H1 (cell line): ENCODE data around the gene LRRC61. TPM values are rescaled to one million over a fixed set of nuclear protein-coding genes. Genes with fewer than 3 reads are reported as not detected.

ENCODE experiments used
- CTCF ChIA-PET: fragments of 300-600 bp; sonication (Branson Sonifier 250); formaldehyde crosslinking; loops from one replicate; lab custom pipeline; 2021; ENCODE audit not compliant: partially characterized antibody; lab: Charles Lee
- POLR2A ChIA-PET: fragments of 300-600 bp; sonication (Branson Sonifier 250); formaldehyde crosslinking; loops from one replicate; lab custom pipeline; 2021; ENCODE audit warnings: inconsistent platforms; ENCODE audit not compliant: partially characterized antibody; lab: Charles Lee
- DNase-seq, 2 experiments: peaks; one replicate each; pipeline versions ENCODE4 v3.0.0 to v3.0.0-alpha.2; 2010 to 2022; ENCODE audit warnings: low spot score in 2 of 2, low read depth in 1 of 2, mixed read lengths in 1 of 2
- FAIRE-seq: peaks from 2 replicates; lab custom pipeline; 2011; peaks lifted over from hg19 to GRCh38; lab: Jason Lieb, UNC
- H2AFZ ChIP-seq: 2 replicates; pipeline ENCODE4 v1.8.1; 2012; ENCODE audit warnings: low read length, inconsistent platforms
- H2AK5ac ChIP-seq: 2 replicates; pipeline ENCODE4 v1.6.1; 2013; ENCODE audit warnings: low read depth, low read length
- H2BK120ac ChIP-seq: replicated peaks from 2 replicates; pipeline ENCODE3; 2013; ENCODE audit warnings: low read depth, low read length, inconsistent platforms
- H2BK12ac ChIP-seq: 2 replicates; pipeline ENCODE4 v1.6.1; 2013; ENCODE audit warnings: low read depth, low read length
- H2BK15ac ChIP-seq: 2 replicates; pipeline ENCODE4 v1.6.1; 2013; ENCODE audit warnings: low read length
- H2BK20ac ChIP-seq: 2 replicates; pipeline ENCODE4 v1.6.1; 2013; ENCODE audit warnings: low read length
- H2BK5ac ChIP-seq: 2 replicates; pipeline ENCODE4 v1.6.1; 2013; ENCODE audit warnings: low read depth, low read length
- H3K14ac ChIP-seq: 2 replicates; pipeline ENCODE4 v1.6.1; 2013; ENCODE audit warnings: inconsistent platforms; ENCODE audit not compliant: insufficient read length
- H3K18ac ChIP-seq: 2 replicates; pipeline ENCODE4 v1.6.1; 2013; ENCODE audit warnings: low read length; ENCODE audit errors: extremely low read depth
- H3K23ac ChIP-seq: 2 replicates; pipeline ENCODE4 v1.6.1; 2013; ENCODE audit warnings: inconsistent platforms; ENCODE audit not compliant: insufficient read length
- H3K23me2 ChIP-seq: 2 replicates; pipeline ENCODE4 v1.6.1; 2013; ENCODE audit warnings: low read depth, low read length
- H3K27ac ChIP-seq: 2 replicates; pipeline ENCODE4 v1.6.1; 2011; ENCODE audit warnings: low read depth, low read length, inconsistent platforms
- H3K27me3 ChIP-seq, 4 experiments: replicated peaks in 1 of 4; 1 replicate in 1 of 4; 2 replicates in 3 of 4; pipeline versions ENCODE4 v1.6.1 to v1.8.1; 2011 to 2013; ENCODE audit warnings: low read length in 3 of 4, mild to moderate bottlenecking in 3 of 4, inconsistent platforms in 2 of 4, mixed read lengths in 2 of 4, moderate library complexity in 1 of 4; ENCODE audit not compliant: control insufficient read depth in 3 of 4, insufficient read depth in 3 of 4; ENCODE audit errors: extremely low read depth in 1 of 4
- H3K36me3 ChIP-seq, 4 experiments: 2 replicates each; pipeline versions ENCODE4 v1.6.1 to v1.8.1; 2011 to 2013; ENCODE audit warnings: mild to moderate bottlenecking in 4 of 4, low read length in 3 of 4, moderate library complexity in 2 of 4, control low read depth in 1 of 4, inconsistent platforms in 1 of 4; ENCODE audit not compliant: insufficient read depth in 4 of 4, control insufficient read depth in 2 of 4
- H3K4ac ChIP-seq: replicated peaks from 2 replicates; pipeline ENCODE3; 2013; ENCODE audit warnings: low read length, low read depth, mixed read lengths, inconsistent platforms; ENCODE audit not compliant: insufficient read length
- H3K4me1 ChIP-seq, 4 experiments: replicated peaks in 1 of 4; 1 replicate in 1 of 4; 2 replicates in 3 of 4; pipeline versions ENCODE4 v1.6.1 to v1.8.1; 2011 to 2013; ENCODE audit warnings: low read length in 3 of 4, inconsistent platforms in 2 of 4, mixed read lengths in 1 of 4; ENCODE audit not compliant: insufficient read depth in 4 of 4, control insufficient read depth in 3 of 4
- H3K4me2 ChIP-seq, 2 experiments: 2 replicates each; pipeline versions ENCODE4 v1.6.1 to v1.8.1; 2011 to 2013; ENCODE audit warnings: low read depth in 2 of 2, low read length in 2 of 2, control low read depth in 1 of 2, inconsistent platforms in 1 of 2, mild to moderate bottlenecking in 1 of 2; ENCODE audit not compliant: insufficient read depth in 1 of 2
- H3K4me3 ChIP-seq, 4 experiments: fragments of 200-600, 300-600 bp in 1 of 4; sonication (generic), shearing (Covaris generic), sonication (Bioruptor Twin) in 1 of 4; 2 replicates each; pipeline versions ENCODE4 v1.5.1 to v1.8.1; 2011 to 2016; ENCODE audit warnings: low read length in 4 of 4, low read depth in 3 of 4, control low read depth in 2 of 4, inconsistent platforms in 2 of 4, mild to moderate bottlenecking in 2 of 4, mixed read lengths in 1 of 4, moderate library complexity in 1 of 4; ENCODE audit not compliant: insufficient read depth in 2 of 4; ENCODE audit errors: extremely low read depth in 1 of 4
- H3K56ac ChIP-seq: replicated peaks from 2 replicates; pipeline ENCODE3; 2013; ENCODE audit warnings: low read depth, mild to moderate bottlenecking, mixed read lengths, low read length, inconsistent platforms; ENCODE audit not compliant: insufficient read length
- H3K79me1 ChIP-seq: 2 replicates; pipeline ENCODE4 v1.6.1; 2013; ENCODE audit warnings: low read depth, low read length, control low read depth
- H3K79me2 ChIP-seq, 2 experiments: 2 replicates each; pipeline versions ENCODE4 v1.6.1 to v1.8.1; 2012 to 2013; ENCODE audit warnings: low read length in 2 of 2, mild to moderate bottlenecking in 2 of 2, inconsistent platforms in 1 of 2; ENCODE audit not compliant: insufficient read depth in 2 of 2, control insufficient read depth in 1 of 2
- H3K9ac ChIP-seq, 4 experiments: replicated peaks in 1 of 4; 1 replicate in 1 of 4; 2 replicates in 3 of 4; pipeline versions ENCODE4 v1.6.1 to v1.8.1; 2011 to 2013; ENCODE audit warnings: low read depth in 3 of 4, low read length in 3 of 4, control low read depth in 2 of 4, mild to moderate bottlenecking in 2 of 4, moderate library complexity in 2 of 4, inconsistent platforms in 1 of 4; ENCODE audit errors: extremely low read depth in 1 of 4
- H3K9me3 ChIP-seq, 2 experiments: 2 replicates each; pipeline versions ENCODE4 v1.6.1 to v1.8.1; 2012 to 2013; ENCODE audit warnings: mild to moderate bottlenecking in 2 of 2, moderate library complexity in 2 of 2, control low read depth in 1 of 2, inconsistent platforms in 1 of 2, low read depth in 1 of 2, low read length in 1 of 2, mixed read lengths in 1 of 2; ENCODE audit not compliant: insufficient read depth in 2 of 2
- H4K20me1 ChIP-seq, 2 experiments: replicated peaks in 1 of 2; 2 replicates each; pipeline versions ENCODE3 to v1.8.1; 2011 to 2013; ENCODE audit warnings: inconsistent platforms in 2 of 2, low read length in 2 of 2, mild to moderate bottlenecking in 1 of 2; ENCODE audit not compliant: insufficient read depth in 2 of 2, control insufficient read depth in 1 of 2
- H4K5ac ChIP-seq: 2 replicates; pipeline ENCODE4 v1.6.1; 2013; ENCODE audit warnings: low read length, low read depth, mixed read lengths, inconsistent platforms; ENCODE audit not compliant: insufficient read length
- H4K8ac ChIP-seq: 2 replicates; pipeline ENCODE4 v1.8.0; 2013; ENCODE audit warnings: mild to moderate bottlenecking, moderate library complexity, low read length, inconsistent platforms; ENCODE audit not compliant: insufficient read depth; ENCODE audit errors: extremely low read depth
- H4K91ac ChIP-seq: replicated peaks from 2 replicates; pipeline ENCODE3; 2013; ENCODE audit warnings: low read length, mixed read lengths, inconsistent platforms; ENCODE audit not compliant: insufficient read length
- KDM5A ChIP-seq: fragments of 200-600 bp; IDR thresholded peaks from 2 replicates; pipeline ENCODE4 v1.7.1; 2012; ENCODE audit warnings: mild to moderate bottlenecking, low read length, inconsistent platforms, mixed read lengths
- POU5F1 ChIP-seq: IDR thresholded peaks from 2 replicates; pipeline ENCODE4 v1.6.1; 2011; ENCODE audit warnings: low read depth, mild to moderate bottlenecking, low read length, moderate library complexity
- SIRT6 ChIP-seq: IDR thresholded peaks from one replicate; pipeline ENCODE4 v1.7.1; 2012; ENCODE audit warnings: low read length, inconsistent platforms
- WGBS, 2 experiments: shearing (Covaris generic) in 1 of 2; methylation state at CpG; one replicate each; pipeline versions ENCODE4 v1.1.6 to v1.1.7; 2013 to 2015; ENCODE audit warnings: low lambda C conversion rate in 2 of 2, mixed read lengths in 2 of 2, inconsistent platforms in 1 of 2, low coverage in 1 of 2, missing lambda C conversion rate in 1 of 2; ENCODE audit not compliant: insufficient replicate concordance in 2 of 2, insufficient coverage in 1 of 2, insufficient read length in 1 of 2; ENCODE audit errors: extremely low coverage in 1 of 2, missing lambda C conversion rate in 1 of 2; 5-methylcytosine and 5-hydroxymethylcytosine counted together
- polyA plus RNA-seq, 7 experiments: library from polyadenylated mRNA; depleted of rRNA in 3 of 7; stranded (reverse) in 5 of 7; unstranded in 2 of 7; fragments of >200 nt in 5 of 7; fragments of 200-250 nt in 2 of 7; gene quantifications; 1 replicate in 5 of 7; 2 replicates in 1 of 7; 4 replicates in 1 of 7; pipeline versions ENCODE4 v1.2.1 to v1.2.3, GENCODE V29; 2011 to 2013; ENCODE audit warnings: missing spikeins in 2 of 7, mixed read lengths in 2 of 7
- total RNA-seq: library from RNA; stranded (reverse); fragmentation: NEBNext Ultra II Directional; extraction: Animal tissue kit (Norgen Biotek cat#: 25700); gene quantifications from 2 replicates; pipeline ENCODE4 v1.2.1, GENCODE V29; 2021

LRRC61 gene
- total and polyA plus RNA-seq, 2 of the 8 experiments (the other 6 are each of a cell fraction or from before 2014, with no cell fraction given) = 0.73 to 44.8 TPM

DNA sequence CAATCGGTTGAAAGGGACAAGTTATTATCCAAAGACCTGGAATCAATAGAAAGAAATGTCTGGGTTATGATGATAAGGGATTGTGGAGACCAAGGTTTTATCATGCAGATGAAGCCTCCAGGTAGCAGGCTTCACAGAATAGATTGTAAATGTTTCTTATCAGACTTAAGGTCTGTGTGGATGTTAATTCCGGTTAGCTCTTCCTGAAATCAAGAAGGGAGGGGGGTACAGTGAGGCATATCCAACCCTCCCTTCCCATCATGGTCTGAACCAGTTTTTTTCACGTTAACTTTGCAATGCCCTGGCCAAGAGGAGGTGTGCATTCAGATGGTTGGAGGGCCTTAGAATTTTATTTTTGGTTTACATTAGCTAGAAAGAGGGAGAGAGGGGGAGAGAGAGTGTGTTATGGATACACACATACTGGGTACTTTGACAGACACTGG is 9.8 kb upstream of the LRRC61 start:
- POLR2A ChIA-PET = interaction anchor here (1.0 kb wide), 2 partner anchors 55 to 56 kb away, joined by 3 to 4 read pairs; partner anchors contain the start of gene REPIN1
- no peak for FAIRE-seq
- TF ChIP-seq KDM5A (no peak), SIRT6 (no peak), POU5F1 (no peak)

More for the DNA sequence above, 9.8 kb upstream of the LRRC61 start:
- no peak overlapping the region for H3K9ac ChIP-seq
- no peak overlapping the region for H3K56ac ChIP-seq
- H2BK15ac ChIP-seq = no peak overlapping the region
- CTCF ChIA-PET = interaction anchor here (0.5 to 2.1 kb wide), 9 partner anchors 10 to 135 kb away, joined by 3 to 7 read pairs (median 4); partner anchors contain the start of genes ACTR3C and LRRC61
- no peaks in the 10 kb centered on the region for H3K79me2 ChIP-seq
- H2BK5ac ChIP-seq = no peak overlapping the region
- H2BK120ac ChIP-seq = no peak overlapping the region
- H4K8ac ChIP-seq = no peak overlapping the region
- WGBS, 2 experiments = 58% methylated on average over 3 of the region's 3 CpGs; no CpG with 5 or more reads in 1 of the 2 experiments
- H3K23ac ChIP-seq = no peak overlapping the region
- H3K79me1 ChIP-seq = no peaks in the 10 kb centered on the region
- H3K18ac ChIP-seq = peak overlapping the region; percentile 20; the same call in 1 of the 2 replicates
- H4K20me1 ChIP-seq = no peaks in the 10 kb centered on the region
- H3K27ac ChIP-seq = no peak overlapping the region
- no peak overlapping the region for H4K5ac ChIP-seq
- no peak overlapping the region; the same call in 1 of the 2 replicates for H2BK12ac ChIP-seq
- H3K9me3 ChIP-seq = no peaks in the 10 kb centered on the region
- H2AFZ ChIP-seq = no peak overlapping the region
- H3K4me2 ChIP-seq = peak overlapping the region in 1 of 2 experiments; percentile 9; a peak in 1 of 4 replicates
- no peak overlapping the region for H3K14ac ChIP-seq
- DNase-seq = no peak
- H3K27me3 ChIP-seq = peaks cover 0 to 6% (median 0%) of the 10 kb centered on the region in 4 experiments; a peak in 2 of 7 replicates
- peaks cover 0 to 20% (median 11%) of the 10 kb centered on the region in 4 experiments; a peak in 6 of 7 replicates for H3K4me1 ChIP-seq
- H3K36me3 ChIP-seq = no peaks in the 10 kb centered on the region
- H3K4me3 ChIP-seq = no peak overlapping the region
- H4K91ac ChIP-seq = no peak overlapping the region
- H3K23me2 ChIP-seq = no peaks in the 10 kb centered on the region; the same call in 1 of the 2 replicates
- H2AK5ac ChIP-seq = no peak overlapping the region
- no peak overlapping the region for H2BK20ac ChIP-seq
- no peak overlapping the region for H3K4ac ChIP-seq
